ENCODE results near the gene CCDC137.

Gene CCDC137

GRCh38 chr17:81702934-81703746 lies 36.6 kb downstream of the CCDC137 start, which contains the start of gene MRPL12:
Gene MRPL12, plus strand, starts transcription at chr17:81703367. Its CDS starts 135 bp downstream, at chr17:81703502.
- DNase-seq (ENCODE audit: low spot score): peak; percentile 87

GRCh38 chr17:81703747-81704654 lies 37.5 kb downstream of the CCDC137 start:
- DNase-seq (ENCODE audit: low spot score): no peak

DNA sequence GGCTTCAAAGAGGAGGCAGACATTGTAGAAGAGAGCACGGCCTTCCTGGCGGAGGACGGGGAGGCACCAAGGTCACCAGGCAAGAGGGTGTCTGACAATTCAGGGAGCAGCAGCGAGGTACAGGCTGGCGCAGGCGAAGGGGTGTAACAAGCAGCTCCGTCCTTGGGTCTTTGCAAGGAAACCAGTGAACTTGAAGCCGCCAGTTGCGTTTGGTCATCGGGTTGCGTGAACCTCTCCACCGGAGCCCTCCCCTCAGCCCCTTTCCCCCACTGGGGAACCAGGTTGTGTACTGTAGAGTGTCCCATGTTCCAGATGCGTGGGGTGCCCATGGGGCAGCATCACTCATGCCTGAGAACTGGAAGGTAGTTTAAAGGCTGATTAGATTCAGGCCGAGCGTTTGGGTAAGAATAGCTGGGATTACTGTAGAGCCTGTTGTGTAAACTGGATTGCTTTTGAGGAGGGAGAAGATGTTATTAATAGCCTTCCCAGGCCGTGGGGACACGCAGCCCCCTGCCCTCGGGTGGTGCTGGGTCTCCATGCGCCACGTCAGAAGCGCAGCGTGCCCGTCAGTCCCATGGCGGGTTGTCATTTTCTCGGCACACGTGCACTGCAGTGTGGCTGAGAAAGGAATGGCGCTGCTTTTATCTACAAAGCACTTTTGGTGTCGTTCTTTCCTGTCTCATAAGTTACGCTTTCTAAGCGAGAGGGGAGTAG lies 39.1 kb downstream of the CCDC137 start:
- DNase-seq (ENCODE audit: low spot score): no peak

DNA sequence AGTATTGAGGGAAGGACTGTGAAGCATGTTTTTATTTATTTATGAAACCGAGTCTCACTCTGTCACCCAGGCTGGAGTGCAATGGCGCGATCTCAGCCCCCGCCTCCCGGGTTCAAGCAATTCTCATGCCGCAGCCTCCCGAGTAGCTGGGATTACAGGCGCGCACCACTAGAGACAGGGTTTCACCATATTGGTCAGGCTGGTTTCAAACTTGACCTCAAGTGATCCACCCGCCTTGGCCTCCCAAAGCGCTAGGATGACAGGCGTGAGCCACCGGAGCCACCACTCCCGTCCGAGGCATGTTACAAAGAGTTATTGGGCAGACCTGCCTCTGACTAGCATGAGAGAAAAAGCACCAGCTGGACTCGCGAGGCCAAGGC lies 39.7 kb downstream of the CCDC137 start:
- no peak for DNase-seq (ENCODE audit: low spot score)

DNA sequence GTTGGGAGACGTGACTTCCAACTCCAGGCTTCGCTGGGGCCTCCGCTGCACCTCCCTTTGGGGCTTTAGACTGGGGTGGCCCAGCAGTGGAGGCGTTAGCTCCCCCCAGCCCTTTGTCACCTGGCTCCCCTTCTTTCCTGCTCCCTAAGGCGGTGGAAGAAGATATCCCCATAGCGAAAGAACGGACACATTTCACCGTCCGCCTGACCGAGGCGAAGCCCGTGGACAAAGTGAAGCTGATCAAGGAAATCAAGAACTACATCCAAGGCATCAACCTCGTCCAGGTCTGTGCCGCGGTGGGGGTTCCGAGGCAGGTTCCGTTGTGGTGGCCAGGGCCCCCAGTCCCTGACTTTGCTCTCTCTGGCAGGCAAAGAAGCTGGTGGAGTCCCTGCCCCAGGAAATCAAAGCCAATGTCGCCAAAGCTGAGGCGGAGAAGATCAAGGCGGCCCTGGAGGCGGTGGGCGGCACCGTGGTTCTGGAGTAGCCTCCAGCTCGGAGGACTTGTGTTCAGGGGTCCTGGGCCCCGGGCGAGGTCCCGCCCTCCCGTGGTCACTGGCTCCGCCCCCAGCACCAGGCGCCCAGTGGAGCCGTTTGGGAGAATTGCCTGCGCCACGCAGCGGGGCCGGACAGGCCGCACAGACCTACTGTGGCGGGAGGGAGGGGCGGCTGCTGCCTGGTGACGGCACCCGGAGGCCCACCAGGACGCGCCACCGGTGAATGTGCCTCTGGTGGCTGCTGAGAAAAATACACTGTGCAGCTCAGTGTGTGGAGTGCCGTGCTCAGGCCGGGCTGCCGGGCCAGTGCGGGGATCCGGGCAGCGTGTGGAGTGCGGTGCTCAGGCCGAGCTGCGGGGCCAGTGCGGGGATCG lies 40.5 kb downstream of the CCDC137 start:
- DNase-seq (ENCODE audit: low spot score): no peak

DNA sequence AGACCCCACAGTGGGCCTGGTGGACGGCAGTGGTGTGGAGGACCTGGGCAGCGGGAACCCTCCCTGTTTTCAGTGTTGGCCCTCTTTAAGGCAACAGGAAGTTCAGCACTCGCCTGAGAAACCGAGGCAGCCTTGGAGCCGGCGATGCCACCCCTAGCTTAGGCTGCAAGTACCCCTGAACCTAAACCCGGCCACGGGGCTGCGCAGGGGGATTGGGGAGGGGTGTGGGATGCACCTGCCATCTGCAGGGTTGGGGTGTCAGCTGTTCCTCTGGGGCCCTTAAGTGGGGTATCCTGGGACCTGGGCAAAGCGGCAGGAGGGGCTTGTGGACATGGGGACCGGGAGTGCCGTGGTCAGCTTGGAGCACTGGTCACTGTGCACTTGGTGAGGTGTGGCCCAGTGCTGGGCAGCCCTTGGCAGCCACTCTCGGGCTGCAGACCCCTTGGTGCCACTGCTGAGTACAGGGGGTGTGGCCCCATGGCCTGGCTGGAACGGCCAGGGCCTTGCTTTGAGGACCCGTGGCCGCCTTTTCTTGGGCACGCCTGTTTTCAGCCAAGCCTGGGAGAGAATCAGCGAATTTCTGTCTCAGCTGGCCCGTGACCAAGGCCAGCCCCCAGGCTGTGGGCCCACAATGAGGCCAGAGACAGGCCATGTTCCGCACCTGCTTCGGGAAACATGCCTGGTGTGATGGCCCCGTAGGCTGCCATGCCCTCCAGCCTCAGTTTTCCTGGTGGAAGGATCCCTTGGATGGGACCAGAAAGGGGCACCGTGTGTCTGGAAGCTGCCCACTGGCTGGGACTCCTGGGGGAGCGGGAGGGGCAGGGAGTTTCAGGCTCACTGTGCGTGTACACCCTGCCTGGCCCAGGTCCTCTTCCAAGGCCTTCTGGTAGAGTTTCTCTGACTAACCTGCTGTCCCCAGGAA lies 41.4 kb downstream of the CCDC137 start:
- no peak for DNase-seq (ENCODE audit: low spot score)

GRCh38 chr17:81708739-81709185 lies 42.2 kb downstream of the CCDC137 start:
- DNase-seq (ENCODE audit: low spot score): no peak

DNA sequence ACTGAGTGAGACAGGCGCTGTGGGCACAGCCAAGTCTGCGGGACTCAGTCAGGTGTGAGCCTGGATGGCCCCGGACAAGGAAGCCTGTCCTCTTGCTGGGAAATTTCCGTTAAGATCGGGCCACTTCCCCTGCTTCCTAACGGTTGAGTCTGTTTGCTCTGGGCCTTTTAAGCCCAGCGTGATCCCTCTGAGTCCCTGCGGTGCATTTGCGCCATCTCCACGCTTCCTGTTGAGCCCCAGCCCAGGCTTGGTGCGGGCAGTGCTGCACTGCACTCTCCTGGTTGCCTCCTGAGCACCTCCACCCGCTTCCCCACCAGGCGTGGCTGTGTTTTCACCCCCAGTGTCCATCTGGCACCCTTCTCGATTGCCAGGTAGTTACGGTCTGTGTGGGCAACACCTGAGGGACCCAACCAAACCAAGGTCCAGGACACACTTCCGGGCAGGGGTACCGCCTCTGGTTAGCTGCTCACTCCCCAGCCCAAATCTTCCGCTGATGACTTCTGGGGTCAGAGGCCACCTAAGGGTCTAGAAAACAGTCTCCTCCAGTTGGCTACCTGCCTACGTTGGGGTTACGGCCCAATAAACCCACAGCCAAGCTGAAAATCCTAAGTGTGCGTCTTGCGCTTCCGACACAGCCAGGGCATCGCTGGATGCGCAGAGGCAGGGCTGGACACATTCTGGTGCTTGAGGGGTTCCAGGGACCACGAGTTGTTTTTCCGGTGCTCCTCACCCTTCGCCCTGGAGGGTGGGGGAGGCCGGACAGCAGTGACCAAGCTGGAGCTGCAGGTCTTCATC lies 44.2 kb downstream of the CCDC137 start:
- no peak for DNase-seq (ENCODE audit: low spot score)

GRCh38 chr17:81711814-81712467 lies 45.4 kb downstream of the CCDC137 start, which contains the start of gene SLC25A10:
Gene SLC25A10, plus strand, starts transcription at chr17:81712284. Its CDS starts 143 bp downstream, at chr17:81712427.
- peak; percentile 79 for DNase-seq (ENCODE audit: low spot score)

- no peak for DNase-seq (ENCODE audit: low spot score)
These were observed 46.0 kb downstream of the CCDC137 start for GRCh38 chr17:81712468-81713003.

GRCh38 chr17:81713004-81713555 lies 46.5 kb downstream of the CCDC137 start:
- no peak for DNase-seq (ENCODE audit: low spot score)

- no peak for DNase-seq (ENCODE audit: low spot score)
These were observed 47.2 kb downstream of the CCDC137 start for GRCh38 chr17:81713556-81714411.

GRCh38 chr17:81714412-81715106 lies 48.0 kb downstream of the CCDC137 start:
- no peak for DNase-seq (ENCODE audit: low spot score)

DNA sequence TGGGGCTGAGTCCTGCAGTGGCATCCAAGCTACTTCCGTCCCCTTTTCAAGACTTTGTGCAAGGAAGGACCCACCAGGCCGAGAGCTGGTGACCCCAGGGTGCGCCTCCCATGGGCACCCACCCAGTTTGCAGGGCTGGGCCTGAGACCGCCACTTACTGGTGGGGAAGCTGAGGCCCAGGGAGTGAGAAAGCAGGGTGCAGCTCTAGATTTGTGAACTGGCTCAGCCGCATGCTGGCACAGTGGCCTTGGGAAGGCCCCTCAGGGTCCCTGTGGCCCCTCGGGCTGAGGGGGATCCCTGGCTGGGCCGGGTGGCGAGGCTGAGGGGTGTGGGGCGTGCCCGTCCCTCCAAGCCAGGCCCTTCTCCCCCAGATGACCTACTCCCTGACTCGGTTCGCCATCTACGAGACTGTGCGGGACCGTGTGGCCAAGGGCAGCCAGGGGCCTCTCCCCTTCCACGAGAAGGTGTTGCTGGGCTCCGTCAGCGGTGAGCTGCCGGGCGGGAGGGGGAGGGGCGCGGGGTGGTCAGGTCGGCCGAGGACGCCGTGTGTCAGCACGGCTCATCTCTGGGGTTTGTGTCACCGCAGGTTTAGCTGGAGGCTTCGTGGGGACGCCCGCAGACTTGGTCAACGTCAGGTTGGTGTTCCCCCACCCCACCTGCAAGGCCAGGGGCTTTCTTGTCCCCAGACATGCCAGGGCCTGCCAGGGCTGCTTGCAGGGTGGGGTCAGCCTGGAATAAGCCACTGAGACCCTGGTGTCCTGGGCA lies 48.8 kb downstream of the CCDC137 start:
- DNase-seq (ENCODE audit: low spot score): no peak

DNA sequence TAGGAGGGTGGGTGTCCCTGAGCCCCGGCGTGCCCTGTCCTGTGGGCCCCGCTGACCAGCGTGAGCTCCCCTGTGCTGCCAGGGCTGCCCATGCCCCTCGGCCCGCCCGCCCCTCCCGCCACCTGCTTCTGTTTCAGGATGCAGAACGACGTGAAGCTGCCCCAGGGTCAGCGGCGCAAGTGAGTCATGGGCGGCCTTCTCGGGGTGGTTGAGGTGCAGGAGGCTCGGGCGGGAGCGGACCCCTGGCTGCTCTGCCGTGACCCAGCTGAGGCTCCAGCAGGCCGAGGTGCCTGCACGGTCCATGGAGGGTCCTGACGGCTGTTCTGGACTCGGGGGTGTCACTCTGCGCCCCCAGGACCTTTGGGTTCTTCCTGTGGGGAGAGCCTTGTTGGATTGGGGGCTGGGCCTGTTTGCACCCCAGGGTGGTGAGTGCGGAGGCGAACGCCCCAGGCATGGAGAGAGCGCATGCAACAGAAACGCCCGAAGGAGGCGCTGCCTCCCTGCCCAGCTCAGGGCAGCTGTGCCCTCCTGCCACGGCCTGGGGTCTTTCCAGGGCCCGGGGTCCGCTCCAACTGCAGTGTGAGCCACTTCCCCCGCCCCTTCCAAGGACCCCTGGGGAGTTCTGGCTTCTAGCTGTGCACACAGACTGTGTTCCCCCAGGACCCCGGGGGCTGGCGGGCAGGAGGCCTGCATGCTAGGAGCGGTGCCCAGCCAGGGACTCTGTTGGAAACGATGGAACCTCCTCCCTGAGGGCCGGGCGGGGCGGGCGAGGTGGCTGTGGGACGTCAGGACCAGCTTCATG lies 49.5 kb downstream of the CCDC137 start:
- no peak for DNase-seq (ENCODE audit: low spot score)

Measured in CD4-positive, alpha-beta T cell treated with Interleukin-6 at 100 ng/mL for 8 hours (primary cell).